Measurements from ENCODE around the gene FAM171A2. TPM values are rescaled to one million over a fixed set of nuclear protein-coding genes. Genes with fewer than 3 reads are reported as not detected.

FAM171A2 gene
- total and polyA plus RNA-seq, 10 of the 15 experiments (the other 5 are each of a cell fraction or from before 2014, with no cell fraction given) = 0.08 to 1.7 (median 0.27) TPM; not detected in 2

GRCh38 chr17:44389281-44389680 is 25.6 kb upstream of the FAM171A2 start, which contains the start of gene ITGA2B (continued):
- no peak for TF ChIP-seq ELK1 (IDR thresholded peaks at IDR 0.05; ENCODE audit: low read depth, low read length)
- no peak for TF ChIP-seq YY1 (IDR thresholded peaks at IDR 0.05; ENCODE audit: low read depth, low read length)
- TF ChIP-seq SPI1 (IDR thresholded peaks at IDR 0.05; ENCODE audit: borderline replicate concordance, insufficient read depth, low read depth, low read length) = no peak
- TF ChIP-seq ZBTB11 (CRISPR knock-in tag; IDR thresholded peaks at IDR 0.05) = no peak
- TF ChIP-seq STAT1 (conservative IDR thresholded peaks at IDR 0.05) = no peak
- no peak for TF ChIP-seq POLR2AphosphoS5 (IDR thresholded peaks at IDR 0.05; ENCODE audit: low read length)
- no peak for TF ChIP-seq ZBTB33 (IDR thresholded peaks at IDR 0.05)
- TF ChIP-seq USF1 (IDR thresholded peaks at IDR 0.05; ENCODE audit: borderline replicate concordance, extremely low read length, insufficient read depth, low read depth, low read length) = no peak
- no peak for TF ChIP-seq ZNF217 (IDR thresholded peaks at IDR 0.05)
- no peak for TF ChIP-seq RCOR1 (conservative IDR thresholded peaks at IDR 0.05; ENCODE audit: low read depth, low read length)
